Erythroblast (primary cell): ENCODE measurements around the gene RFX7.
"Not testable (repeated sequence)": the region's sequence is repeated elsewhere in the genome, so short reads cannot be mapped to it uniquely, and the experiment has no call there.

Experiments
- DNase-seq, 2 experiments: peaks; one replicate each; lab custom pipeline; 2025; lab: John Stamatoyannopoulos, UW
- GATA1 ChIP-seq: IDR thresholded peaks from 2 replicates; pipeline ENCODE4 v1.6.1; 2011; ENCODE audit warnings: low read depth, mild to moderate bottlenecking, control low read depth, low read length, moderate library complexity
- POLR2A ChIP-seq: IDR thresholded peaks from 2 replicates; pipeline ENCODE4 v1.6.1; 2011; ENCODE audit warnings: mild to moderate bottlenecking, low read length

RFX7 gene

GRCh38 chr15:56243163-56244037 is at the start of gene RFX7:
Gene RFX7 (minus strand): TSS chr15:56243879. CDS start chr15:56243285, 594 bp downstream.
- DNase-seq = peak; percentile 88 to 92
- TF ChIP-seq GATA1 (no peak), POLR2A (peak; percentile 27)

DNA sequence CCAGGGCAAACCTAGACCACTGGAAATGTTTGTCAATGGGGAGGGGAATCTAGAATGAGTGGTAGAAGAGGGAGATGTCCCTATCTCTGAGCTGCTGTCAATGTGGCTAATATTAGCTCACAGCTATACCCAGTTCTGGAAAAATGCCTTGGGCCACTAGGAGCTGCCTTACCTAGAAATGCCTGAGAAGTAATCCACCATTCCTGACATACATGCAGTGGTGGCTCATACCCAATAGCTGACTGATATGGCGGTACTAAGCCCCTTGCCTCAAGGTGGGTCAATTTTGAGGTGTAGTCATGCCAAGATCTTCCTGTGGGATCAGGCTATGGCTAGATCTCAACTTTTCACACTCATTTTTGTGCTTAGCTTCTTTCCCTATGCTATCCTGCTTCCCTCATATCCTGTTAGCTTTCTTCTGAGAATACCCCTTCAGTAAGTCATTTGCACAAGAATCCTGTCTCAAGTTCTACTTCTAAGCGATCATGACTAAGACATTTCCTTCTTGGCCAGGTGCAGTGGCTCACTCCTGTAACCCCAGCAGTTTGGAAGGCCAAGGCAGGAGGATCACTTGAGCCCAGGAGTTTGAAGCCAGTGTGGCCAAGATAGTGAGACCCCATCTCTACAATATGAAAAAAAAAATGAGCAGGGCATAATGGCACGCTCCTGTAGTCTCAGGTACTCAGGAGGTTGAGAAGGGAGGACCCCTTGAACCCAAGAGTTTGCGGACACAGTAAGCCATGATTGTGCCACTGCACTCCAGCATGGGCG is 49.1 kb upstream of the RFX7 start:
- TF ChIP-seq GATA1 = no peak
- DNase-seq = no peak

DNA sequence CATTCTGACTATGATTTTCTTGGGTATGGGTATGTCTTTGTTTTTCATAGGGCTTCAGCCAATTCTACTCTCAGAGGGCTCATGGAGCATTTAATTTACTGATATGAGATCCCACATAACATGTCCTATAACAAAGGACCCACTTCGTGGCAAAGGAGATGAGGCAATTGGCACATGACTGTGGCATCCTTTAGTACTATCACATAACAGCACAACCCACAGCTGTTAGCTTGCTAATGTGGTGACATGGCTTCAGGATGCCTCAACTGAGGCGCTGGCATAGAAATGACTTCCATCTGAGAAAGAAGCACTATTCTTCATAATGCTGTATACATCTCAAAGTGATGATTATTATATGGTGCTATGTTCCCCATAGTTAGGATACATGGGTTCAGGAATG is 48.1 kb upstream of the RFX7 start:
- no peak for TF ChIP-seq POLR2A
- TF ChIP-seq GATA1 = no peak
- DNase-seq = no peak

DNA sequence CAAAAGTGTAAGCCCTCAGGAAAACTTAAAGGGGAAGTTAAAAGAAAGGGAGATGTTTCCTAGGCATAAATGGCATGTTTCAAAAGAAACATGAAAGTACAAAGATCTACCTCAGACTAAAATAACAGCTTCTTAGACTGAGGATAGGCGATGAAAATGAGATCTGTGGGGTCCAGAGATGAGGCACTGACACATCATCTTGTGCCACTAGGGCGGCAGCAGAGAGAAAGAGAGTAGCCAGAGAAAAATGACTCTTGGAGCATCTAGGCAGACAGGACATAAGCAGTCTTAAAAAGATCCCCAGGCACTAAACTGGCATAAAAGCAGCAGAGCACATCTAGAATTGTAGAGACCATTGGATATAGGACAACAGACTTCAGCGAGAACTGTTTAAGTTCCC is 42.5 kb upstream of the RFX7 start:
- TF ChIP-seq POLR2A (no peak), GATA1 (no peak)
- DNase-seq = peak; percentile 31 to 40

DNA sequence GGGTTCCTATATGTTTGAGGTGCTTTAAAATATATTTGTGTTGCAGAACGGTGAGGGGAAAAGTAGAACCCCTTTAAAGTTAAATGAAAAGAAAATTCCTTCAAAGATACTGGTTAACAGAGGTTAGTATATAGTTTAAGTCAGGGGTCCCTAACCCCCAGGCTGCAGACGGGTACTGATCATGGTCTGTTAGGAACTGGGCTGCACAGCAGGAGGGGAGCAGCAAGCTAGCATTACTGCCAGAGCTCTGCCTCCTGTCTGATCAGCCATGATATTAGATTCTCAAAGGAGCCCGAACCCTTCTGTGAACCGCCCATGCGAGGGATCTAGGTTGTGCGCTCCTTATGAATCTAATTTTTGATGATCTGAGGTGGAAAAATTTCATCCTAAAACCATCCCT is 37.5 kb upstream of the RFX7 start:
- TF ChIP-seq GATA1 (no peak), POLR2A (no peak)
- no peak for DNase-seq

GRCh38 chr15:56273724-56274123 is 30.0 kb upstream of the RFX7 start:
- DNase-seq = peak in 1 of 2 experiments; percentile 6
- TF ChIP-seq POLR2A (no peak), GATA1 (no peak)

DNA sequence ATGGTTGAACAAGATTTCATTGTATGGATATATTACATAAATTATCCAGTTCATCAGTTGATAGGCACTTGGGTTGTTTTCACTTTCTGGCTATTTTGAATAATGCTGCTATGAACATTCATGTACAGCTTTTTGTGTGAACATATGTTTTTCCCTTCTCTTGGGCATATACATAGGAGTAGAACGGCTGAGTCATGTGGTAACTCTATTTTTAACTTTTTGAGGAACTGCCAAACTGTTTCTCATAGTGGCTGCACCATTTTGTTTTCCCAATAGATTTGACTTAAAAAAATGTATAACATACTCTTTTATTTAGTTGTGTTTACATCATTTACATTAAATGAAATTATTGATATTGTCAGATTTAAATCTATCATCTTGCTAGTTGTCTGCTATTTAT is 28.8 kb upstream of the RFX7 start:
- TF ChIP-seq GATA1 (no peak), POLR2A (no peak)
- DNase-seq = no peak

GRCh38 chr15:56266465-56266864 is 22.8 kb upstream of the RFX7 start:
- DNase-seq = not testable (repeated sequence)

GRCh38 chr15:56261854-56262509 is 18.3 kb upstream of the RFX7 start:
- no peak for TF ChIP-seq GATA1
- no peak for TF ChIP-seq POLR2A
- DNase-seq = no peak

- not testable (repeated sequence) for DNase-seq
Observed at GRCh38 chr15:56257306-56257705, 13.6 kb upstream of the RFX7 start.

GRCh38 chr15:56254265-56254664 is 10.6 kb upstream of the RFX7 start:
- no peak for DNase-seq
- no peak for TF ChIP-seq POLR2A
- TF ChIP-seq GATA1 = no peak

DNA sequence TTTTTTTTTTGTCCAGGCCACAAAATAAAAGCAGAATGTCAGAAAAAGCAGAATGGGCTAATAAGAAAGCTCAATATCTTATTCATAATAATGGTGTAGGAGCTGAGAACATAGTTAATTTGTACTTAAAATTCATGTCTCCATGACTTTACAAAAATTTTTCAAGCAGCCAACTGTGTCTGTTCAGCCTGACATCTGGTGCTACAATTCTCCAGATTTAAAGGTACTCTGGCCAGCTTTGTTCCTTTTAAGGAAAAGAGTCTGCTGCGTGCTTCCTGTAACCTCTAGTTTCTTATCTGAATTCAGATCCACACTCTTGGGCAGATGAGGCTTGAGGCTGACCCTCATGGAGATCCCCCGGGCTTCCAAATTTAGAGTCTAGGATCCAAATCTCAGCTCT is 8.7 kb upstream of the RFX7 start:
- DNase-seq = peak in 1 of 2 experiments; percentile 13
- TF ChIP-seq POLR2A (no peak), GATA1 (no peak)

DNA sequence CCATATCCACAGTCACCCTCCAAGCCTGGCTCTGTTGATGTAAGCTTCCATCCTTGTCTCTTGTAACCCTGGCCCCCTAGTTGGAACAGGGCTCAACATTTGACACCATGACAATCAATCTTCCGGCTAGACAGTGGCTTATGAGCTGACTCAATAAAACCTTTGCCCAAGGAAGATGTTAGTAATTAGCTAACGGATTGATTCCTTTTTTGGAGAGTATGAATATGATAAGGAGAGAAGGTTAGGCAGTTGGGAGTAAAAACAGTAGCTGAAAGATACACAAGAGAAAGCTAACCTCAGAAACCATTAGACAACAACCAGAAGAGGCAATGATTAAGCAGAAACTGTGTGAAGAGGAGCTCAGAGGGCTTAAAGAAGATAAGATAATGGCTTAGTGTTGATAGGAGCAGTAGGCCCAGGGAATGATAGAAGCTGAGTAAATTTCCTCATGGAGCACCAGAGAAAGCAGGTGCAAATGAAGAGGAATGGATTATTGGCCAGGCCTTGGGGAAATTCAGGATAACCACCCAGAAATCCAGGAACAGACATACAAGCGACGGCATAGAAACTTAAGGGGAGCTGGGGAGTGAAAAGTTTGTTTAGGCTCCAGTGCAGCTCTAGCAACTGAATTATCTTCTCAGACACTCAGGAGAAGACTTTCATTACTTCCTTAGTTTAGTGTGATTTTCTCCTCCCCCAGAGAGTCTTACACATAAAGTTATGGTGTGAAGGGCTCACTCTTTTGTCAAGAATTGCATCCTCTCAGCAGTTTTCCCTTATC is 7.8 kb upstream of the RFX7 start:
- peak; percentile 71 to 82 for DNase-seq
- TF ChIP-seq GATA1 (no peak), POLR2A (peak; percentile 43)
